Activated CD8-positive, alpha-beta T cell treated with anti-CD3 and anti-CD28 coated beads for 36 hours (primary cell): ENCODE measurements around the gene IL36B. TPM values are rescaled to one million over a fixed set of nuclear protein-coding genes. Genes with fewer than 3 reads are reported as not detected.

Experiments used
- ATAC-seq: fragments of 200-7000 bp; cut with Tn5 transposase; one replicate; pipeline ENCODE4 v1.10.0; 2021; ENCODE audit warnings: mild to moderate bottlenecking, moderate library complexity
- CTCF ChIA-PET: fragments of 350-600 bp; sonication (Branson Sonifier 250); formaldehyde crosslinking; loops from one replicate; lab custom pipeline; 2021; ENCODE audit warnings: antibody characterized with exemption; lab: Charles Lee
- POLR2A ChIA-PET: fragments of 350-600 bp; sonication (Branson Sonifier 250); formaldehyde crosslinking; loops from one replicate; lab custom pipeline; 2021; ENCODE audit warnings: antibody characterized with exemption; lab: Charles Lee
- DNase-seq: peaks from one replicate; pipeline ENCODE4 v3.0.0-alpha.2; 2020
- H3K27ac Mint-ChIP-seq: one replicate; pipeline ENCODE4 v1.8.0; 2021; ENCODE audit warnings: mild to moderate bottlenecking, mixed read lengths
- H3K27me3 Mint-ChIP-seq: one replicate; pipeline ENCODE4 v1.8.0; 2021; ENCODE audit warnings: mixed read lengths
- H3K36me3 Mint-ChIP-seq: one replicate; pipeline ENCODE4 v1.8.0; 2021; ENCODE audit warnings: low read depth, mixed read lengths
- H3K4me1 Mint-ChIP-seq: one replicate; pipeline ENCODE4 v1.8.0; 2021; ENCODE audit warnings: low read depth, mixed read lengths
- H3K4me3 Mint-ChIP-seq: one replicate; pipeline ENCODE4 v1.8.0; 2021; ENCODE audit warnings: mild to moderate bottlenecking, moderate library complexity, mixed read lengths
- H3K9me3 Mint-ChIP-seq: one replicate; pipeline ENCODE4 v1.8.0; 2021; ENCODE audit warnings: mixed read lengths
- intact Hi-C: fragments of 100-400 bp; cut with micrococcal nuclease; formaldehyde crosslinking; loops from one replicate; pipeline ENCODE4 v1.10.0; 2022
- total RNA-seq, 2 experiments: library from RNA; stranded (reverse); gene quantifications; one replicate each; pipeline ENCODE4 v1.2.3, GENCODE V29; 2021
- TF ChIP-seq, protein P1 (sequence below): fragments of 200-600 bp; IDR thresholded peaks from one replicate; pipeline ENCODE4 v1.8.0; 2022; ENCODE audit warnings: antibody characterized with exemption, mild to moderate bottlenecking

IL36B gene
- total RNA-seq, 2 experiments from 2014 or later, result not detected

DNA sequence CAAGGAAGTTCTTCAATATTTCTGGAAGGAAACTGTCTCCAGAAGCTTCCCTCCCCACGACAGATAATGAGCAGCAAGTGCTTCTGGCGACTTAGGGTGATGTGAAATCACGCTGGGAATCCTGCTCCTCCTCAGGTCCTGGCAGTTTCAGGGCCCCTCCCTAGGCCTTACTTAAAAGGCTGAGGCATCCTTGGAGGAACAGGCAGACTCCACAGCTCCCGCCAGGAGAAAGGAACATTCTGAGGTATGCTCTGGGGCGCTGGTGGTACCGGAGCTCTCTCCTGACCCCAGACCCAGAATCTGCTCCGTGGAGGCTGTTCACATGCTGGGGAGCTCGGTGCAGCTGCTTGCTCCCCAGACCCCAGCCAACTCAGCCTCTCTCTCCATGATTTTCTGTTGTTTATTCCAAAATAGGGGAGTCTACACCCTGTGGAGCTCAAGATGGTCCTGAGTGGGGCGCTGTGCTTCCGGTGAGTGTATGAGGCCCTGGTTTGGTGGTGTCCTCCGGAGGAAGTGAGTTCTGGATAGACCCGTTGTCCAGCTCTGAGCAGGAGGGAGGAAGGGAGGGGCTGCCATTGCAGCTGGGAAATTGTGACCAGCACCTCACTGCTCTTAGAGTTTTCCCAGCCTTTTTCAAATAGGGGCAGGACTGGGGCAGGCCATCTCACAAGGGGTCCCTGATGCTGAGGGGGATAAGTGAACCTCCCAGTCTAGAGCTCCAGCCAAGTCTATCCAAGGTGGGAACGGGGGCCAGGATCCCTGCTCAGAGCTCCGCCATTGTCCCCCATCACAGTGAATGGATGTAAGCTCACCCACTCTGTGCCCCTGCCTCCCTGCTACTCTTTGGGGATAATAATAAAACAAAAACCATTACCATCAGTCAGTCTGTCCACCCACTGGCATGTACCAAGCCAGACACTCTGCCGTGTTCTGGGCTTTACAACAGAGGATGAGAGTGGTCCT lies 6.6 kb upstream of the IL36B start, which contains the start of gene IL36RN:
Gene IL36RN, plus strand, starts transcription at position 201 of the 963 bp plus-strand sequence. Its CDS starts 241 bp downstream, at position 442.
- ChIA-PET POLR2A (interaction anchor here (0.9 kb wide), 1 partner anchor 8 kb away, joined by 4 read pairs; no protein-coding TSS in a partner anchor), CTCF (interaction anchor here (3.0 kb wide), 1 partner anchor 21 kb away, joined by 11 read pairs; no protein-coding TSS in a partner anchor)
- DNase-seq, result no peak
- Mint-ChIP-seq H3K27me3 (peaks cover 3% of the 10 kb centered on the region), H3K4me3 (no peak within 1 kb of the TSS), H3K36me3 (peaks cover 6% of the 10 kb centered on the region), H3K27ac (no peak within 1 kb of the TSS), H3K4me1 (peaks cover 8% of the 10 kb centered on the region), H3K9me3 (peaks cover 18% of the 10 kb centered on the region)
- intact Hi-C loops, result no loop called here
- TF ChIP-seq, protein P1, sequence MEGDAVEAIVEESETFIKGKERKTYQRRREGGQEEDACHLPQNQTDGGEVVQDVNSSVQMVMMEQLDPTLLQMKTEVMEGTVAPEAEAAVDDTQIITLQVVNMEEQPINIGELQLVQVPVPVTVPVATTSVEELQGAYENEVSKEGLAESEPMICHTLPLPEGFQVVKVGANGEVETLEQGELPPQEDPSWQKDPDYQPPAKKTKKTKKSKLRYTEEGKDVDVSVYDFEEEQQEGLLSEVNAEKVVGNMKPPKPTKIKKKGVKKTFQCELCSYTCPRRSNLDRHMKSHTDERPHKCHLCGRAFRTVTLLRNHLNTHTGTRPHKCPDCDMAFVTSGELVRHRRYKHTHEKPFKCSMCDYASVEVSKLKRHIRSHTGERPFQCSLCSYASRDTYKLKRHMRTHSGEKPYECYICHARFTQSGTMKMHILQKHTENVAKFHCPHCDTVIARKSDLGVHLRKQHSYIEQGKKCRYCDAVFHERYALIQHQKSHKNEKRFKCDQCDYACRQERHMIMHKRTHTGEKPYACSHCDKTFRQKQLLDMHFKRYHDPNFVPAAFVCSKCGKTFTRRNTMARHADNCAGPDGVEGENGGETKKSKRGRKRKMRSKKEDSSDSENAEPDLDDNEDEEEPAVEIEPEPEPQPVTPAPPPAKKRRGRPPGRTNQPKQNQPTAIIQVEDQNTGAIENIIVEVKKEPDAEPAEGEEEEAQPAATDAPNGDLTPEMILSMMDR, result no peak
- no peak for ATAC-seq

DNA sequence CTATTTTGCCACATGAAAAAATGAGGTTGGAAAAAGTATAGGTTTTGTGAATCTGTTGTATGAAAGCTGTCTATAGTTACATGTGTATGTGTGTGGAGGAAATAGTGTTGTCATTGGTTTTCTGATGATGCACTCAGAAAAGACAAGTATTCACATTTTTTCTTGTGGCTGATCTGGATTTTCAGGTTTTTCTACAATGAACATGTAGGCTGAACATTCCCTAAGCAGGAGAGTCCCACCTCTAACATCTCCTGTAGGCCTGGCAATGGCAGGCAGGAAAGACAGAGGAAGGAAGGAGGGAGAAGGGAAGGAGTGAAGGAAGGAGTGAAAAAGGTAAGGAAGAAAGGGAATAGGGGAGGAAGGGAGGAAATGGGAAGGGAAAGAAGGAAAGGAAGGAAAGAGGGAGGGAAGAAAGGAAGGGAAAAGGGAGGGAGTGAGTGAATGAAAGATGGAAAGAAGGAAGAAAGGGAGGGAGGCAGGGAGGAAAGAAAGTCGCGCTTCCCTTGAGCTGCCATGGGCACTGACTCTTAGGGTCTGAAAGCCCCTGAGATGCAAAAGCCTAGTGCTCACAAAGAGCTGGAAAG lies 5.8 kb upstream of the IL36B start:
- peaks cover 9% of the 10 kb centered on the region for H3K36me3 Mint-ChIP-seq
- peaks cover 22% of the 10 kb centered on the region for H3K9me3 Mint-ChIP-seq
- no peak overlapping the region for H3K4me3 Mint-ChIP-seq
- ATAC-seq (no peak), DNase-seq (no peak)
- peaks cover 13% of the 10 kb centered on the region for H3K4me1 Mint-ChIP-seq
- TF ChIP-seq, protein P1, result no peak
- CTCF ChIA-PET, result interaction anchor here (3.0 kb wide), 1 partner anchor 22 kb away, joined by 11 read pairs; no protein-coding TSS in a partner anchor
- no peak overlapping the region for H3K27ac Mint-ChIP-seq
- POLR2A ChIA-PET, result no interaction called here
- peaks cover 3% of the 10 kb centered on the region for H3K27me3 Mint-ChIP-seq
- intact Hi-C loops, result no loop called here

DNA sequence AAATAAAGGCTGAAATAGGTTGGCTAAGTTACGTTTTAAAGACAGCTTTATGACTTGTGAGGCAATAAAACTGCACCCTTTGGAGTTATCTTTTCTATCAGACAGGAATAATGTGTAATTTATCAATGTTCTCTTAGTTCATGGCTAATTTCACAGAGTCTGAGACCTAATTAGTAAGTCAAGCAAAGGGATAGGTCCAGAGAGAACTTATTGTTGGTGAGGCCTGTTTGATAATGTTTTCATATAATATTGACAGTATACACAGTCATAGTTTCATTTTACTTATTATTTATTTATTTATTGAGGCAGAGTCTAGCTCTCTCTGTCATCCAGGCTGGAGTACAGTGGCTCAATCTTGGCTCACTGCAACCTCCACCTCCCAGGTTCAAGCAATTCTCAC lies 4.5 kb upstream of the IL36B start:
- ChIA-PET POLR2A (interaction anchor here (0.6 kb wide), 1 partner anchor 57 kb away, joined by 3 read pairs; no protein-coding TSS in a partner anchor), CTCF (interaction anchor here (0.8 to 1.3 kb wide), 3 partner anchors 18 to 308 kb away, joined by 3 read pairs; no protein-coding TSS in a partner anchor)
- TF ChIP-seq, protein P1, result no peak
- DNase-seq (no peak), ATAC-seq (no peak)
- H3K4me1 Mint-ChIP-seq, result peaks cover 15% of the 10 kb centered on the region
- intact Hi-C loops, result no loop called here
- H3K4me3 Mint-ChIP-seq, result no peak overlapping the region
- H3K36me3 Mint-ChIP-seq, result peaks cover 9% of the 10 kb centered on the region
- no peak overlapping the region for H3K27ac Mint-ChIP-seq
- H3K27me3 Mint-ChIP-seq, result no peaks in the 10 kb centered on the region
- peaks cover 22% of the 10 kb centered on the region for H3K9me3 Mint-ChIP-seq

DNA sequence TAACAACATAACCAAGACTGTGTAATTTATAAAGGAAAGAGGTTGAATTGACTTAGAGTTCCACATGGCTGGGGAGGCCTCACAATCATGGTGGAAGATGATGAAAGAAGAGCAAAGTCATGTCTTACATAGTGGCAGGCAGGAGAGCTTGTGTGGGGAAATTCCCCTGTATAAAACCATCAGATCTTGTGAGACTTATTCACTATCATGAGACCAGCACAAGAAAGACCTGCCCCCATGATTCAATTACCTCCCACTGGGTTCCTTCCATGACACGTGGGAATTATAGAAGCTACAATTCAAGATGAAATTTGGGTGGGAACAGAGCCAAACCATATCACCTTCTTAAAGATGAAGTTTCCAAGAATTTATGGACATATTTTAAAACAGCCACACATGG lies 3.9 kb upstream of the IL36B start:
- DNase-seq (peak; percentile 10), ATAC-seq (peak; percentile 76)
- Mint-ChIP-seq H3K9me3 (peaks cover 22% of the 10 kb centered on the region), H3K4me3 (no peak overlapping the region), H3K27ac (peak overlapping the region; percentile 17), H3K27me3 (no peaks in the 10 kb centered on the region), H3K4me1 (peaks cover 15% of the 10 kb centered on the region), H3K36me3 (peaks cover 9% of the 10 kb centered on the region)
- ChIA-PET CTCF (interaction anchor here (0.8 to 1.8 kb wide), 4 partner anchors 19 to 307 kb away, joined by 3 read pairs; no protein-coding TSS in a partner anchor), POLR2A (no interaction called here)
- intact Hi-C loops, result no loop called here
- TF ChIP-seq, protein P1, result no peak
